GM21528 (cell line): Measurements from ENCODE around the gene PLSCR5.

Experiments used
- ATAC-seq: cut with Tn5 transposase; IDR thresholded peaks from one replicate; pipeline ENCODE4 v1.9.1; 2021; ENCODE audit warnings: mild to moderate bottlenecking, moderate library complexity; ENCODE audit not compliant: unreplicated experiment, low FRiP score

The PLSCR5 gene

GRCh38 chr3:146605106-146605505 lies at the start of gene PLSCR5:
Gene PLSCR5 (minus strand): TSS chr3:146605346. CDS start chr3:146605212, 134 bp downstream.
- no peak for ATAC-seq

- ATAC-seq = no peak
These were observed 48.8 kb upstream of the PLSCR5 start for GRCh38 chr3:146653978-146654377.

GRCh38 chr3:146650691-146651442 lies 45.7 kb upstream of the PLSCR5 start:
- ATAC-seq = no peak

GRCh38 chr3:146646261-146646660 lies 41.1 kb upstream of the PLSCR5 start:
- no peak for ATAC-seq

GRCh38 chr3:146640955-146641867 lies 36.1 kb upstream of the PLSCR5 start:
- peak; percentile 78 for ATAC-seq

- ATAC-seq = no peak
These were observed 35.2 kb upstream of the PLSCR5 start for GRCh38 chr3:146640361-146640760.

GRCh38 chr3:146638718-146639117 lies 33.6 kb upstream of the PLSCR5 start:
- no peak for ATAC-seq

- ATAC-seq = no peak
These were observed 32.7 kb upstream of the PLSCR5 start for GRCh38 chr3:146637871-146638270.

- no peak for ATAC-seq
These were observed 31.7 kb upstream of the PLSCR5 start for GRCh38 chr3:146636881-146637280.

- no peak for ATAC-seq
These were observed 29.2 kb upstream of the PLSCR5 start for GRCh38 chr3:146634346-146634745.

- no peak for ATAC-seq
These were observed 23.5 kb upstream of the PLSCR5 start for GRCh38 chr3:146628671-146629070.

- ATAC-seq = no peak
These were observed 21.4 kb upstream of the PLSCR5 start for GRCh38 chr3:146626403-146627122.

GRCh38 chr3:146625186-146625775 lies 20.1 kb upstream of the PLSCR5 start:
- no peak for ATAC-seq

- no peak for ATAC-seq
These were observed 16.6 kb upstream of the PLSCR5 start for GRCh38 chr3:146621723-146622122.

- no peak for ATAC-seq
These were observed 6.9 kb upstream of the PLSCR5 start for GRCh38 chr3:146612015-146612414.

- no peak for ATAC-seq
These were observed 6.0 kb upstream of the PLSCR5 start for GRCh38 chr3:146611096-146611495.

GRCh38 chr3:146598535-146598934 lies 6.6 kb downstream of the PLSCR5 start:
- no peak for ATAC-seq

- ATAC-seq = no peak
These were observed 10.2 kb downstream of the PLSCR5 start for GRCh38 chr3:146594843-146595482.

GRCh38 chr3:146593776-146594175 lies 11.4 kb downstream of the PLSCR5 start:
- ATAC-seq = no peak

- ATAC-seq = no peak
These were observed 14.6 kb downstream of the PLSCR5 start for GRCh38 chr3:146590521-146590920.
